Subcutaneous abdominal adipose tissue (tissue), 5 donors: ENCODE measurements around the gene RPRD1B.
"Not testable (repeated sequence)": the region's sequence is repeated elsewhere in the genome, so short reads cannot be mapped to it uniquely, and the experiment has no call there.

Experiments used
- H3K27ac ChIP-seq: one replicate; pipeline ENCODE4 v1.7.0; 2013; ENCODE audit warnings: low read depth, mild to moderate bottlenecking, inconsistent platforms, low read length, moderate library complexity
- H3K27me3 ChIP-seq, 5 donors: one replicate each; pipeline ENCODE4 v1.7.0; 2013; ENCODE audit warnings: low read length in 5 of 5, inconsistent platforms in 1 of 5; ENCODE audit not compliant: control insufficient read depth in 5 of 5, insufficient read depth in 4 of 5
- H3K36me3 ChIP-seq, 5 donors: one replicate each; pipeline ENCODE4 v1.7.0; 2013; ENCODE audit warnings: low read length in 5 of 5; ENCODE audit not compliant: control insufficient read depth in 5 of 5, insufficient read depth in 5 of 5
- H3K4me1 ChIP-seq, 5 donors: one replicate each; pipeline ENCODE4 v1.7.0; 2013; ENCODE audit warnings: low read length in 5 of 5, mild to moderate bottlenecking in 3 of 5, moderate library complexity in 1 of 5; ENCODE audit not compliant: control insufficient read depth in 5 of 5, insufficient read depth in 5 of 5
- H3K4me3 ChIP-seq, 5 donors: one replicate each; pipeline ENCODE4 v1.7.0; 2013; ENCODE audit warnings: low read length in 5 of 5, low read depth in 1 of 5
- H3K9ac ChIP-seq, 5 donors: one replicate each; pipeline ENCODE4 v1.7.0; 2013; ENCODE audit warnings: low read length in 5 of 5, mild to moderate bottlenecking in 4 of 5, moderate library complexity in 3 of 5
- H3K9me3 ChIP-seq, 5 donors: one replicate each; pipeline ENCODE4 v1.7.0; 2013; ENCODE audit warnings: low read length in 5 of 5; ENCODE audit not compliant: control insufficient read depth in 5 of 5
- donor health status: healthy.
- donor health status: healthy.
- donor health status: healthy.
- donor health status: healthy.
- donor health status: healthy.

The RPRD1B gene

GRCh38 chr20:38001981-38002380 is 31.6 kb upstream of the RPRD1B start:
- Histone ChIP-seq H3K9me3 (no peaks in the 10 kb centered on the region), H3K36me3 (peaks cover 39 to 75% (median 60%) of the 10 kb centered on the region in 5 donors)

GRCh38 chr20:38002422-38002821 is 31.1 kb upstream of the RPRD1B start:
- Histone ChIP-seq H3K9ac (no peak overlapping the region), H3K36me3 (peaks cover 38 to 73% (median 56%) of the 10 kb centered on the region in 5 donors), H3K27me3 (no peaks in the 10 kb centered on the region), H3K4me3 (no peak overlapping the region), H3K4me1 (no peaks in the 10 kb centered on the region), H3K9me3 (no peaks in the 10 kb centered on the region), H3K27ac (no peak overlapping the region)

More at GRCh38 chr20:38001981-38002380, 31.6 kb upstream of the RPRD1B start:
- Histone ChIP-seq H3K4me1 (no peaks in the 10 kb centered on the region), H3K27ac (no peak overlapping the region), H3K27me3 (no peaks in the 10 kb centered on the region), H3K4me3 (no peak overlapping the region), H3K9ac (no peak overlapping the region)

GRCh38 chr20:38004416-38004815 is 29.1 kb upstream of the RPRD1B start:
- H3K9me3 ChIP-seq, result no peaks in the 10 kb centered on the region
- no peak overlapping the region for H3K27ac ChIP-seq
- H3K4me1 ChIP-seq, result no peaks in the 10 kb centered on the region
- H3K4me3 ChIP-seq, result no peak overlapping the region
- H3K9ac ChIP-seq, result no peak overlapping the region
- H3K27me3 ChIP-seq, result no peaks in the 10 kb centered on the region
- H3K36me3 ChIP-seq, result peaks cover 28 to 54% (median 39%) of the 10 kb centered on the region in 5 donors

GRCh38 chr20:38005903-38006302 is 27.6 kb upstream of the RPRD1B start:
- Histone ChIP-seq H3K9ac (no peak overlapping the region), H3K27ac (no peak overlapping the region), H3K36me3 (peaks cover 21 to 39% (median 24%) of the 10 kb centered on the region in 5 donors), H3K4me3 (no peak overlapping the region), H3K4me1 (no peaks in the 10 kb centered on the region), H3K27me3 (no peaks in the 10 kb centered on the region), H3K9me3 (no peaks in the 10 kb centered on the region)

GRCh38 chr20:38007526-38007925 is 26.0 kb upstream of the RPRD1B start:
- no peaks in the 10 kb centered on the region for H3K27me3 ChIP-seq
- peaks cover 20 to 37% (median 25%) of the 10 kb centered on the region in 5 donors for H3K36me3 ChIP-seq
- H3K9me3 ChIP-seq, result no peaks in the 10 kb centered on the region
- H3K27ac ChIP-seq, result no peak overlapping the region
- H3K4me3 ChIP-seq, result no peak overlapping the region
- no peaks in the 10 kb centered on the region for H3K4me1 ChIP-seq
- no peak overlapping the region for H3K9ac ChIP-seq

GRCh38 chr20:38008233-38008944 is 25.2 kb upstream of the RPRD1B start:
- Histone ChIP-seq H3K9ac (no peak overlapping the region), H3K36me3 (peaks cover 28 to 41% (median 33%) of the 10 kb centered on the region in 5 donors), H3K27me3 (no peaks in the 10 kb centered on the region), H3K9me3 (no peaks in the 10 kb centered on the region), H3K4me1 (peaks cover 0 to under 1% (median 0%) of the 10 kb centered on the region in 5 donors), H3K4me3 (no peak overlapping the region), H3K27ac (no peak overlapping the region)

- peaks cover 25 to 40% (median 34%) of the 10 kb centered on the region in 5 donors for H3K36me3 ChIP-seq
- H3K9me3 ChIP-seq, result not testable (repeated sequence)
These were observed 24.1 kb upstream of the RPRD1B start for GRCh38 chr20:38009416-38009815.

GRCh38 chr20:38011696-38012095 is 21.9 kb upstream of the RPRD1B start:
- Histone ChIP-seq H3K27ac (no peak overlapping the region), H3K9me3 (no peaks in the 10 kb centered on the region), H3K4me3 (no peak overlapping the region), H3K4me1 (peaks cover 0 to 5% (median 0%) of the 10 kb centered on the region in 5 donors), H3K36me3 (peaks cover 16 to 43% (median 36%) of the 10 kb centered on the region in 5 donors), H3K27me3 (no peaks in the 10 kb centered on the region), H3K9ac (no peak overlapping the region)

More at GRCh38 chr20:38009416-38009815, 24.1 kb upstream of the RPRD1B start:
- not testable (repeated sequence) for H3K9ac ChIP-seq, H3K27ac ChIP-seq, H3K4me3 ChIP-seq, H3K4me1 ChIP-seq, H3K27me3 ChIP-seq

GRCh38 chr20:38012332-38012731 is 21.2 kb upstream of the RPRD1B start:
- peaks cover 0 to 5% (median 0%) of the 10 kb centered on the region in 5 donors for H3K4me1 ChIP-seq
- no peak overlapping the region for H3K4me3 ChIP-seq
- H3K9me3 ChIP-seq, result peaks cover 0 to 3% (median 0%) of the 10 kb centered on the region in 5 donors
- H3K27ac ChIP-seq, result no peak overlapping the region
- H3K9ac ChIP-seq, result no peak overlapping the region
- H3K36me3 ChIP-seq, result peaks cover 20 to 48% (median 42%) of the 10 kb centered on the region in 5 donors
- no peaks in the 10 kb centered on the region for H3K27me3 ChIP-seq

- H3K4me3 ChIP-seq, result no peak overlapping the region
- H3K27me3 ChIP-seq, result no peaks in the 10 kb centered on the region
- no peak overlapping the region for H3K27ac ChIP-seq
- no peak overlapping the region for H3K9ac ChIP-seq
- H3K36me3 ChIP-seq, result peaks cover 30 to 55% (median 49%) of the 10 kb centered on the region in 5 donors
- peaks cover 0 to 5% (median 0%) of the 10 kb centered on the region in 5 donors for H3K4me1 ChIP-seq
- peaks cover 0 to 11% (median 5%) of the 10 kb centered on the region in 5 donors for H3K9me3 ChIP-seq
These were observed 19.7 kb upstream of the RPRD1B start for GRCh38 chr20:38013887-38014286.
